ENCODE results near the gene DCPS.

- no peak for TF ChIP-seq CTCF (conservative IDR thresholded peaks at IDR 0.05; ENCODE audit: low read depth, low read length)
- no peak for TF ChIP-seq RCOR1 (IDR thresholded peaks at IDR 0.05; ENCODE audit: insufficient replicate concordance, low read length)
- no peak for TF ChIP-seq CEBPB (IDR thresholded peaks at IDR 0.05; ENCODE audit: low read depth, low read length)
- no peak for TF ChIP-seq USF2 (IDR thresholded peaks at IDR 0.05; ENCODE audit: low read depth, low read length)
- TF ChIP-seq ELK1 (IDR thresholded peaks at IDR 0.05; ENCODE audit: borderline replicate concordance, low read depth, low read length) = no peak
- no peak for TF ChIP-seq RFX5 (IDR thresholded peaks at IDR 0.05; ENCODE audit: low read depth, low read length)
- TF ChIP-seq POLR2A (IDR thresholded peaks at IDR 0.05; ENCODE audit: low read depth, low read length) = no peak
These were observed 80.7 kb downstream of the DCPS start for GRCh38 chr11:126384449-126385070.

All from IMR-90 (cell line).